Measurements from ENCODE around the gene DDX51.

DNA sequence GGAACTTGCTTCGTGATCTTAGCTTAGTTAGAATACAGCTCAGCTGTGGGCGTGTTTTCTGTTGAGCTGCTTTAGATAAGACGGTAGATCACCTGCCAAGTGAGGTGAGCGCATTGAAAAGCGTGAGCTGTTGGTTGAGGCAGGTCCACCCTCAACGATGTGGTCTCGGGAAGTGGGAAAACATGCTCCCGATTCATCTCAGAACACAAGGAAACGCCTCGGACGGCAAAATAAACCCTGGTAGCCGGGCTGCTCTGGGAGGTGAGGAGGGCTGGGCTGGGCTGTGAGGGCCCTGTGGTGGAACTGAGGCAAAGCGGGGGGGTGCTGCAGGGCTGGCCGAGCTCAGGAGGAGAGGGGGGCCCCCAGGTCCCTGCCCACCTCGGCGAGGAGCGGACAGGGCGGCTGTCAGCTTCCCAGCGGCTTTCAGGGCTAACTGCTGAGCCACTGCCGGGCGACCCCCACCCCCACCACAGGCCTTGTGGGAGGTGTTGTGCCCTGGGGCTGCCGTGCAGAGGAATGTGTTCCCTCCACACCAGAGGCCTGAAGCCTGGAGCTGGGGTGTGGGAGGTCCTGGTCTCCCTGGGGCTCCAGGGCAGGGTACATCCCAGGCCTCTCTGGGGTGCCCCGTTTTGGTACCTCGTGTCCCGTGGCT is 30.8 kb upstream of the DDX51 start:
- TF ChIP-seq, protein P1, sequence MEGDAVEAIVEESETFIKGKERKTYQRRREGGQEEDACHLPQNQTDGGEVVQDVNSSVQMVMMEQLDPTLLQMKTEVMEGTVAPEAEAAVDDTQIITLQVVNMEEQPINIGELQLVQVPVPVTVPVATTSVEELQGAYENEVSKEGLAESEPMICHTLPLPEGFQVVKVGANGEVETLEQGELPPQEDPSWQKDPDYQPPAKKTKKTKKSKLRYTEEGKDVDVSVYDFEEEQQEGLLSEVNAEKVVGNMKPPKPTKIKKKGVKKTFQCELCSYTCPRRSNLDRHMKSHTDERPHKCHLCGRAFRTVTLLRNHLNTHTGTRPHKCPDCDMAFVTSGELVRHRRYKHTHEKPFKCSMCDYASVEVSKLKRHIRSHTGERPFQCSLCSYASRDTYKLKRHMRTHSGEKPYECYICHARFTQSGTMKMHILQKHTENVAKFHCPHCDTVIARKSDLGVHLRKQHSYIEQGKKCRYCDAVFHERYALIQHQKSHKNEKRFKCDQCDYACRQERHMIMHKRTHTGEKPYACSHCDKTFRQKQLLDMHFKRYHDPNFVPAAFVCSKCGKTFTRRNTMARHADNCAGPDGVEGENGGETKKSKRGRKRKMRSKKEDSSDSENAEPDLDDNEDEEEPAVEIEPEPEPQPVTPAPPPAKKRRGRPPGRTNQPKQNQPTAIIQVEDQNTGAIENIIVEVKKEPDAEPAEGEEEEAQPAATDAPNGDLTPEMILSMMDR (IDR thresholded peaks at IDR 0.05; ENCODE audit: insufficient read depth, low read depth, low read length): no peak
- TF ChIP-seq EZH2 (IDR thresholded peaks at IDR 0.05; ENCODE audit: insufficient read depth, low read length): no peak

Data from astrocyte (in vitro differentiated cells and primary cell).